ENCODE measurements around the gene THTPA.

DNA sequence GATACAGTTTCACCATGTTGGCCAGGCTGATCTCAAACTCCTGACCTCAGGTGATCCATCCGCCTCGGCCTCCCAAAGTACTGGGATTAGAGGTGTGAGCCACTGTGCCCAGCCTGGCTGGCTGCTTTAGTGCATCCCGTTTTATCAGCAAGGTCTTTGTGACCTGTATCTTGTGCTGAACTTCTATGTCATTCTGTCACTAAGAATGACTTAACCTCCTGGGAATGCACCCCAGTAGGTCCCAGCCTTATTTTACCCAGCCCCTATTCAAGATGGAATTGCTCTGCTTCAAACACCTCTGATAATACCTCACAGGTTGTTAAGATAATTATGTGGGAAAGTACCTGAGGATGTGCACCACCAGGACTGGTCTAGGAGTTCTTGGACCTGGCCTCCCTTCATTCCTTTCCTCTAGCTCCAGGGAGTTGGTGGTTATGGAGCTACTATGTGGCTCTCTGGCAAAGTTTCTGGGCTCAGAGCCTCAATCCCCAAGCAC is 48.7 kb downstream of the THTPA start:
- TF ChIP-seq, protein P1, sequence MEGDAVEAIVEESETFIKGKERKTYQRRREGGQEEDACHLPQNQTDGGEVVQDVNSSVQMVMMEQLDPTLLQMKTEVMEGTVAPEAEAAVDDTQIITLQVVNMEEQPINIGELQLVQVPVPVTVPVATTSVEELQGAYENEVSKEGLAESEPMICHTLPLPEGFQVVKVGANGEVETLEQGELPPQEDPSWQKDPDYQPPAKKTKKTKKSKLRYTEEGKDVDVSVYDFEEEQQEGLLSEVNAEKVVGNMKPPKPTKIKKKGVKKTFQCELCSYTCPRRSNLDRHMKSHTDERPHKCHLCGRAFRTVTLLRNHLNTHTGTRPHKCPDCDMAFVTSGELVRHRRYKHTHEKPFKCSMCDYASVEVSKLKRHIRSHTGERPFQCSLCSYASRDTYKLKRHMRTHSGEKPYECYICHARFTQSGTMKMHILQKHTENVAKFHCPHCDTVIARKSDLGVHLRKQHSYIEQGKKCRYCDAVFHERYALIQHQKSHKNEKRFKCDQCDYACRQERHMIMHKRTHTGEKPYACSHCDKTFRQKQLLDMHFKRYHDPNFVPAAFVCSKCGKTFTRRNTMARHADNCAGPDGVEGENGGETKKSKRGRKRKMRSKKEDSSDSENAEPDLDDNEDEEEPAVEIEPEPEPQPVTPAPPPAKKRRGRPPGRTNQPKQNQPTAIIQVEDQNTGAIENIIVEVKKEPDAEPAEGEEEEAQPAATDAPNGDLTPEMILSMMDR (IDR thresholded peaks at IDR 0.05; ENCODE audit: borderline replicate concordance, extremely low read depth, low read length, poor library complexity, severe bottlenecking) = no peak
- no peak for TF ChIP-seq EZH2 (IDR thresholded peaks at IDR 0.05; ENCODE audit: borderline replicate concordance, low read depth, low read length, severe bottlenecking)

Data from DND-41 (cell line).